HG02870 (cell line): ENCODE data around the gene CRY2.
A peak's percentile ranks its signal among the peaks of the same experiment; 100 is the strongest.

ENCODE experiments used
- ATAC-seq: cut with Tn5 transposase; IDR thresholded peaks from one replicate; pipeline ENCODE4 v1.9.1; 2021; ENCODE audit warnings: mild to moderate bottlenecking, moderate library complexity; ENCODE audit not compliant: unreplicated experiment

The CRY2 gene

DNA sequence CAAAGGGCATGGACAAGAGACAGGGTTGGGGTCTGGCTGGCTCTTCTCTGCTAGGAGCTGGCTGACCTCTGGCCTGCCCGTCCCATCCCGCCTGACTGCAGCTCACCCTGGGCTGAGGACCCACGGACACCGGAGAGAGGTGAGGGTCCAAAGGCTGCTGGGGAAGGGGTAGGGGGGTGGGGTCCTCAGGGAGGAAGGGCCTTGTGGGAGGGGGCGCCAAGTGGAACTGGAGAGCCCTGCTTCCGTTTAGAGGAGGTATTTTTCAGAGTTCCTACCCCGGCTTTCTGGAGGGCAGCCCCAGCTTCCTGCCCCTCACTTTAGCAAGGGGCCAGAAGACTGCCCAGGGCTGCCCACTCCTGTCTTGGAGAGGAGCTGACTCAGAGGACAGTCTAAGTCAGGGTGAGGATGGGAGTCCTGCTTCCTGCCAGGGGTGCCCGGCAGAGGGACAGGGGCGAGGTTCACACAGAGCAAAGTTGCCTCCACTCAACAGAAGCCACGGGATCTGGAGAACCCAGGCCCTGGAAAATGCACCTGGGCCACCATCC is 82.3 kb downstream of the CRY2 start:
- ATAC-seq: peak; percentile 3

DNA sequence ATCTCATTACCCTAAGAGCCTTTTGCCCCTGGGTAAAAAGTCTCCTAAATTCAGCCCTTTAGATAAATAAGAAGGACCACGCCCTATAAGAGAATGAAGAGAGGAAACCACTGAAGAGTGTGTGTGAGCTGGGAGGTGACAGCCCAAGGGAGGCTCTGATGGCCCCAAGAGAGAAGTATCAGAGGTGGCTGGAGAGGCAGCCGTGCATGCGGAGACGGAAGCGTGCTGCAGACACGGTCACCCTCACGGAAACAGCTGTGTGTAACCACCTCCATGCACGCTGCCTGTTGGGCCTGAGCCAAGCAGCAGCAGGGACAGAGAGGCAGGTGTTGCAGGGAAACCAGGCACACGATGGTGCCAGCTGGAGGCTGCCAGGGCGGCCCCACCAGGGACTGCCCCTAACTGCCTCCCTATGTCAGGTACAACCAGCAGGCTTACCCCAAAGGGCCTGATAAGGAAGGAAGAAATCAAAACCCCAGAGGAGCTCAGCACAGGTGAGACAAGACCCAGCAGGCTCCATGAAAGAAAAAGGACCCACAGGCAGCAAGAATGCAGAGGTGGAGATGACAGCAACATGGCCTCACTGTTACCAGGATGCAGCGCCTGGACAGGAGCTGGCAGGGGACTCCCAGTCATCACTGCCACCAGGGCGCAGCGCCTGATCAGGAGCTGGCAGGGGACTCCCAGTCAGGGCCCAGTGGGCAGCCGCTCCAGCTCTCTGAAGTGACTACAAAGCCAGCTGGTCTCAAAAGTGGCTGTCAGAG is 82.9 kb downstream of the CRY2 start:
- ATAC-seq: peak; percentile 88

DNA sequence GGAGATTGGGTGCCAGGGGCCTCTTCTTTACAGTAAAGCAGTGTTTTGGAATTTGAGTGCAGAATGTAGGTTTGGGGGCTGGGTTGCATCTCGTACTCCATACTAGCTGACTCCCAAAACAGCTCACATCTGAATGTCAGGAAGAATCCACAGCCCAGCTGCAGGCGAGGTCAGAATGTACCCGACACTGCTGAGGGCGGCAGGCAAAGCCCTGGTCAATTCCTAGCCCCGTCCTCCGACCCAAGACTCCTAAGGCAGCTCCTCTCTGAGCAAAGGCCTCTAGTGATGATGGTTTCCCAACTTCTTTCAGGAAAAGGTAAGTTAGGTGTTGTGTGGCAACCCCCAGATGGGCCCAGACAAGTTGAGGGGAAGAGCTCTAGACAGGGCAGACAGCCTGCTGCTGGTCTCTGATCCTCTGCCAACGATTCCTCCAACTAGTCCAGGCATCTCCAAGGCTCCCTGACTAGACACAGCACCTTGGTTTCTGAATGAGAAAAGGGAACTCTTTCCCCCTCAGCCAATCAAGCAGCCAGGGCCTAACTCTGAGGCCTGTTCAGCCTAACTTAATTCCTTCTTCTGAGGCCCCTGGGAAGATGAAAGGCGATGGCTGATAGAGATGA is 83.8 kb downstream of the CRY2 start:
- ATAC-seq: no peak

DNA sequence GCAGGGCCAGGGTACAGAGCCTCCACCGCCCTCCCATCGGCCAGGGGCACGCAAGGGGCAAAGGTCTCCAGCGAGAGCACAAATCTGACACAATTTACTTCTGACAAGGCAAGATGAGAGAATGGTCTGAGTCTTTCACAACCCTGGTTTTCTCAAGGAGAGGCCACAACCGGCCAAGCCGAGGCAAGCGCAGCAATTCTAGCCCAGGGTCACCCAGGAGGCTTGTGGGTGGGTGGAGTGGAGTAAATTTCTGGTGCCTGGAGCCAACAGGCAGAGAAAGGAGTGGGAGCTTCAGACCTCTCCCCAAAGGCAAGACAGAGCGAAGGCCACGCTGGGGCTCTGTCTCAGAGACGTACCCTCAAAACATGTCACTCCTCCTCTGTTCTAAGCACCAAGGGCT is 84.5 kb downstream of the CRY2 start:
- no peak for ATAC-seq

DNA sequence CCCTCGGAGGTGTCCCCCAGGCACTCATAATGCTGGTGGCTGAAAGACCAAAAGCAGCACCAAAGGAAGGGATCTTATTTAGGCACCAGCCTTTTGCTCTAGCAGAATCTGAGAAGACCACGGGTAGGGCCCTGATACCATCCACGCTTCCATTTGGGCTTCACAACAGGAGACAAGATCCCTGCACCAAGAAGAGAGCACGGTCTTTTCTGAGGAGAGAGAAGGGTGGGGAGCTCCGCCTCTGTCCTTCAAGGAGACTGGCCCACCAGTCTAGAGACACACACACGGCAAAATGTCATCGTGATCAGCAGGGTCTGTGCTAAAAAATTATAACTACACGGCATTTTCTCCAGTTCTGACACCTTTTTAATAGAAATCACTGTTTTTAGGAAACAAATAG is 84.9 kb downstream of the CRY2 start:
- ATAC-seq: no peak
